Fibroblast of skin of scalp (primary cell): ENCODE results near the gene DNAJC24. TPM values are rescaled to one million over a fixed set of nuclear protein-coding genes. Genes with fewer than 3 reads are reported as not detected.
"Not testable (repeated sequence)": the region's sequence is repeated elsewhere in the genome, so short reads cannot be mapped to it uniquely, and the experiment has no call there.

Source experiments
- DNase-seq: peaks from one replicate; pipeline ENCODE4 v3.0.0-alpha.2; 2013
- polyA plus RNA-seq, 2 experiments: library from polyadenylated mRNA; unstranded; fragments of 120-200 nt; gene quantifications; one replicate each; pipeline ENCODE4 v1.2.1, GENCODE V29; 2013; ENCODE audit not compliant: insufficient read length in 2 of 2

DNAJC24 gene
- 12.3 TPM for polyA plus RNA-seq (2013, experiment 1 of 2; ENCODE audit: insufficient read length)
- polyA plus RNA-seq (2013, experiment 2 of 2; ENCODE audit: insufficient read length) = 13.4 TPM

- peak; percentile 93 for DNase-seq
Observed at GRCh38 chr11:31369348-31370329, at the start of gene DNAJC24, which contains the start of gene DCDC1. DNAJC24 (plus strand) TSS chr11:31369860; CDS start chr11:31370749, 889 bp downstream. DCDC1 (minus strand) TSS chr11:31369739; CDS start chr11:31328280, 41,459 bp downstream.

GRCh38 chr11:31321494-31321893, 48.2 kb upstream of the DNAJC24 start:
- DNase-seq = not testable (repeated sequence)

GRCh38 chr11:31323145-31323544, 46.5 kb upstream of the DNAJC24 start:
- DNase-seq = no peak

GRCh38 chr11:31325160-31325559, 44.5 kb upstream of the DNAJC24 start:
- peak; percentile 61 for DNase-seq

GRCh38 chr11:31326470-31327148, 43.1 kb upstream of the DNAJC24 start:
- DNase-seq = no peak

- no peak for DNase-seq
Observed at GRCh38 chr11:31327417-31327816, 42.2 kb upstream of the DNAJC24 start.

GRCh38 chr11:31328697-31329096, 41.0 kb upstream of the DNAJC24 start:
- DNase-seq = no peak

- no peak for DNase-seq
Observed at GRCh38 chr11:31337806-31338205, 31.9 kb upstream of the DNAJC24 start.

GRCh38 chr11:31340903-31341572, 28.6 kb upstream of the DNAJC24 start:
- DNase-seq = peak; percentile 13

GRCh38 chr11:31351168-31351567, 18.5 kb upstream of the DNAJC24 start:
- DNase-seq = no peak

- DNase-seq = no peak
Observed at GRCh38 chr11:31355131-31355530, 14.5 kb upstream of the DNAJC24 start.

GRCh38 chr11:31355817-31356216, 13.8 kb upstream of the DNAJC24 start:
- DNase-seq = no peak

- no peak for DNase-seq
Observed at GRCh38 chr11:31361743-31362142, 7.9 kb upstream of the DNAJC24 start.

GRCh38 chr11:31366795-31367194, 2.9 kb upstream of the DNAJC24 start:
- DNase-seq = no peak

- DNase-seq = no peak
Observed at GRCh38 chr11:31375879-31376278, 6.2 kb downstream of the DNAJC24 start.

- DNase-seq = no peak
Observed at GRCh38 chr11:31383116-31383515, 13.5 kb downstream of the DNAJC24 start.

- DNase-seq = no peak
Observed at GRCh38 chr11:31387379-31387778, 17.7 kb downstream of the DNAJC24 start.

- peak; percentile 22 for DNase-seq
Observed at GRCh38 chr11:31397239-31397834, 27.7 kb downstream of the DNAJC24 start.

GRCh38 chr11:31404614-31405013, 35.0 kb downstream of the DNAJC24 start:
- DNase-seq = no peak

GRCh38 chr11:31408201-31408600, 38.5 kb downstream of the DNAJC24 start:
- no peak for DNase-seq

- DNase-seq = peak; percentile 65
Observed at GRCh38 chr11:31412946-31413345, 43.3 kb downstream of the DNAJC24 start.

- DNase-seq = no peak
Observed at GRCh38 chr11:31414338-31414737, 44.7 kb downstream of the DNAJC24 start.
